WTC11 (cell line): ENCODE results near the gene POLG. TPM values are rescaled to one million over a fixed set of nuclear protein-coding genes. Genes with fewer than 3 reads are reported as not detected.

ENCODE experiments used
- ATAC-seq: fragments of 200-7000 bp; cut with Tn5 transposase; 2 replicates; pipeline ENCODE4 v1.10.0; 2021; ENCODE audit warnings: mild to moderate bottlenecking, moderate library complexity
- CTCF ChIA-PET: fragments of 300-600 bp; sonication (Branson Sonifier 250); formaldehyde crosslinking; loops from one replicate; lab custom pipeline; 2021; ENCODE audit warnings: antibody characterized with exemption; lab: Charles Lee
- POLR2A ChIA-PET: fragments of 350-600 bp; sonication (Branson Sonifier 250); formaldehyde crosslinking; loops from one replicate; lab custom pipeline; 2021; ENCODE audit warnings: antibody characterized with exemption; lab: Charles Lee
- DNase-seq: peaks from one replicate; pipeline ENCODE4 v3.0.0; 2021; ENCODE audit warnings: low spot score
- H3K27ac Mint-ChIP-seq: 2 replicates; pipeline ENCODE4 v1.8.0; 2021; ENCODE audit warnings: mixed read lengths
- H3K27me3 Mint-ChIP-seq: 2 replicates; pipeline ENCODE4 v1.8.0; 2021; ENCODE audit warnings: low read depth, mild to moderate bottlenecking, moderate library complexity, mixed read lengths
- H3K36me3 Mint-ChIP-seq: 2 replicates; pipeline ENCODE4 v1.8.0; 2021; ENCODE audit warnings: mixed read lengths
- H3K4me1 Mint-ChIP-seq: 2 replicates; pipeline ENCODE4 v1.8.0; 2022; ENCODE audit warnings: mixed read lengths
- H3K4me3 Mint-ChIP-seq: 2 replicates; pipeline ENCODE4 v1.8.0; 2021; ENCODE audit warnings: mild to moderate bottlenecking, moderate library complexity, mixed read lengths
- H3K9me3 Mint-ChIP-seq: 2 replicates; pipeline ENCODE4 v1.8.0; 2021; ENCODE audit warnings: mixed read lengths
- AFF4 ChIP-seq: sonication (generic); formaldehyde crosslinking; IDR thresholded peaks from 2 replicates; pipeline ENCODE4 v1.8.1; 2023; ENCODE audit warnings: mild to moderate bottlenecking, missing genetic modification reagents, borderline replicate concordance
- CREB1 ChIP-seq: sonication (generic); formaldehyde crosslinking; IDR thresholded peaks from 2 replicates; pipeline ENCODE4 v1.8.0; 2023; ENCODE audit warnings: mild to moderate bottlenecking, missing genetic modification reagents
- HMGA2 ChIP-seq: fragments of 250-450 bp; sonication (Bioruptor Pico); IDR thresholded peaks from 2 replicates; pipeline ENCODE4 v1.4.0; 2021; ENCODE audit warnings: mild to moderate bottlenecking, moderate library complexity
- MXD4 ChIP-seq: fragments of 250-450 bp; sonication (Bioruptor Pico); IDR thresholded peaks from 2 replicates; pipeline ENCODE4 v1.8.0; 2021; ENCODE audit warnings: mild to moderate bottlenecking, moderate library complexity, borderline replicate concordance
- SOX15 ChIP-seq: fragments of 250-450 bp; sonication (Bioruptor Pico); IDR thresholded peaks from 2 replicates; pipeline ENCODE4 v1.9.0; 2021; ENCODE audit warnings: mild to moderate bottlenecking
- ZNF219 ChIP-seq: sonication (generic); formaldehyde crosslinking; IDR thresholded peaks from 2 replicates; pipeline ENCODE4 v1.8.0; 2023; ENCODE audit warnings: missing genetic modification reagents, mild to moderate bottlenecking, borderline replicate concordance
- ZNF416 ChIP-seq: fragments of 250-450 bp; sonication (Bioruptor Pico); IDR thresholded peaks from 2 replicates; pipeline ENCODE4 v1.9.0; 2021; ENCODE audit warnings: mild to moderate bottlenecking, inconsistent platforms
- ZNF425 ChIP-seq: fragments of 250-450 bp; sonication (Bioruptor Pico); conservative IDR thresholded peaks from 2 replicates; pipeline ENCODE4 v1.9.0; 2021; ENCODE audit warnings: mild to moderate bottlenecking
- ZSCAN18 ChIP-seq: fragments of 250-450 bp; sonication (Bioruptor Pico); IDR thresholded peaks from 2 replicates; pipeline ENCODE4 v2.1.2; 2022; ENCODE audit warnings: mild to moderate bottlenecking, moderate library complexity
- total RNA-seq: library from RNA; stranded (reverse); gene quantifications from 3 replicates; pipeline ENCODE4 v1.2.3, GENCODE V29; 2021
- TF ChIP-seq, protein P1 (sequence below): sonication (generic); formaldehyde crosslinking; IDR thresholded peaks from 2 replicates; pipeline ENCODE4 v1.8.0; 2022; ENCODE audit warnings: mild to moderate bottlenecking, missing genetic modification reagents
- TF ChIP-seq, protein P2 (sequence below): sonication (generic); formaldehyde crosslinking; IDR thresholded peaks from 2 replicates; pipeline ENCODE4 v1.8.1; 2023; ENCODE audit warnings: mild to moderate bottlenecking, missing genetic modification reagents, moderate library complexity
- TF ChIP-seq, protein P3 (sequence below): sonication (generic); formaldehyde crosslinking; IDR thresholded peaks from 2 replicates; pipeline ENCODE4 v1.8.1; 2022; ENCODE audit warnings: mild to moderate bottlenecking, missing genetic modification reagents, moderate library complexity, borderline replicate concordance
- TF ChIP-seq, protein P4 (sequence below): sonication (generic); formaldehyde crosslinking; IDR thresholded peaks from 2 replicates; pipeline ENCODE4 v1.8.1; 2022; ENCODE audit warnings: mild to moderate bottlenecking, moderate library complexity, missing genetic modification reagents

The POLG gene
- total RNA-seq, 1 experiment from 2014 or later, result 76.2 TPM

GRCh38 chr15:89377024-89377841 is 42.6 kb upstream of the POLG start:
- TF ChIP-seq, protein P1, sequence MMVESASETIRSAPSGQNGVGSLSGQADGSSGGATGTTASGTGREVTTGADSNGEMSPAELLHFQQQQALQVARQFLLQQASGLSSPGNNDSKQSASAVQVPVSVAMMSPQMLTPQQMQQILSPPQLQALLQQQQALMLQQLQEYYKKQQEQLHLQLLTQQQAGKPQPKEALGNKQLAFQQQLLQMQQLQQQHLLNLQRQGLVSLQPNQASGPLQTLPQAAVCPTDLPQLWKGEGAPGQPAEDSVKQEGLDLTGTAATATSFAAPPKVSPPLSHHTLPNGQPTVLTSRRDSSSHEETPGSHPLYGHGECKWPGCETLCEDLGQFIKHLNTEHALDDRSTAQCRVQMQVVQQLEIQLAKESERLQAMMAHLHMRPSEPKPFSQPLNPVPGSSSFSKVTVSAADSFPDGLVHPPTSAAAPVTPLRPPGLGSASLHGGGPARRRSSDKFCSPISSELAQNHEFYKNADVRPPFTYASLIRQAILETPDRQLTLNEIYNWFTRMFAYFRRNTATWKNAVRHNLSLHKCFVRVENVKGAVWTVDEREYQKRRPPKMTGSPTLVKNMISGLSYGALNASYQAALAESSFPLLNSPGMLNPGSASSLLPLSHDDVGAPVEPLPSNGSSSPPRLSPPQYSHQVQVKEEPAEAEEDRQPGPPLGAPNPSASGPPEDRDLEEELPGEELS (CRISPR knock-in tag), result no peak
- TF ChIP-seq, protein P2, sequence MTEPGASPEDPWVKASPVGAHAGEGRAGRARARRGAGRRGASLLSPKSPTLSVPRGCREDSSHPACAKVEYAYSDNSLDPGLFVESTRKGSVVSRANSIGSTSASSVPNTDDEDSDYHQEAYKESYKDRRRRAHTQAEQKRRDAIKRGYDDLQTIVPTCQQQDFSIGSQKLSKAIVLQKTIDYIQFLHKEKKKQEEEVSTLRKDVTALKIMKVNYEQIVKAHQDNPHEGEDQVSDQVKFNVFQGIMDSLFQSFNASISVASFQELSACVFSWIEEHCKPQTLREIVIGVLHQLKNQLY (CRISPR knock-in tag), result no peak
- TF ChIP-seq, protein P3, sequence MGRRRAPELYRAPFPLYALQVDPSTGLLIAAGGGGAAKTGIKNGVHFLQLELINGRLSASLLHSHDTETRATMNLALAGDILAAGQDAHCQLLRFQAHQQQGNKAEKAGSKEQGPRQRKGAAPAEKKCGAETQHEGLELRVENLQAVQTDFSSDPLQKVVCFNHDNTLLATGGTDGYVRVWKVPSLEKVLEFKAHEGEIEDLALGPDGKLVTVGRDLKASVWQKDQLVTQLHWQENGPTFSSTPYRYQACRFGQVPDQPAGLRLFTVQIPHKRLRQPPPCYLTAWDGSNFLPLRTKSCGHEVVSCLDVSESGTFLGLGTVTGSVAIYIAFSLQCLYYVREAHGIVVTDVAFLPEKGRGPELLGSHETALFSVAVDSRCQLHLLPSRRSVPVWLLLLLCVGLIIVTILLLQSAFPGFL (CRISPR knock-in tag), result no peak
- TF ChIP-seq MXD4 (no peak), HMGA2 (no peak), CREB1 (CRISPR knock-in tag) (no peak), ZSCAN18 (CRISPR knock-in tag) (no peak), AFF4 (CRISPR knock-in tag) (no peak), ZNF219 (no peak)
- TF ChIP-seq, protein P4, sequence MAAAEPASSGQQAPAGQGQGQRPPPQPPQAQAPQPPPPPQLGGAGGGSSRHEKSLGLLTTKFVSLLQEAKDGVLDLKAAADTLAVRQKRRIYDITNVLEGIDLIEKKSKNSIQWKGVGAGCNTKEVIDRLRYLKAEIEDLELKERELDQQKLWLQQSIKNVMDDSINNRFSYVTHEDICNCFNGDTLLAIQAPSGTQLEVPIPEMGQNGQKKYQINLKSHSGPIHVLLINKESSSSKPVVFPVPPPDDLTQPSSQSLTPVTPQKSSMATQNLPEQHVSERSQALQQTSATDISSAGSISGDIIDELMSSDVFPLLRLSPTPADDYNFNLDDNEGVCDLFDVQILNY, result no peak
- no peaks in the 10 kb centered on the region for H3K36me3 Mint-ChIP-seq
- DNase-seq (no peak), ATAC-seq (no peak)
- H3K27me3 Mint-ChIP-seq, result peaks cover 100% of the 10 kb centered on the region
- no peaks in the 10 kb centered on the region for H3K9me3 Mint-ChIP-seq
- no peak overlapping the region for H3K27ac Mint-ChIP-seq
- peak overlapping the region; percentile 62; the same call in 1 of the 2 replicates for H3K4me3 Mint-ChIP-seq
- H3K4me1 Mint-ChIP-seq, result peaks cover 41% of the 10 kb centered on the region
- ChIA-PET CTCF (interaction anchor here (0.7 to 6.4 kb wide), 6 partner anchors 14 to 115 kb away, joined by 3 to 133 read pairs (median 10); no protein-coding TSS in a partner anchor), POLR2A (interaction anchor here (0.7 to 1.2 kb wide), 2 partner anchors 17 to 42 kb away, joined by 3 to 4 read pairs; no protein-coding TSS in a partner anchor)

DNA sequence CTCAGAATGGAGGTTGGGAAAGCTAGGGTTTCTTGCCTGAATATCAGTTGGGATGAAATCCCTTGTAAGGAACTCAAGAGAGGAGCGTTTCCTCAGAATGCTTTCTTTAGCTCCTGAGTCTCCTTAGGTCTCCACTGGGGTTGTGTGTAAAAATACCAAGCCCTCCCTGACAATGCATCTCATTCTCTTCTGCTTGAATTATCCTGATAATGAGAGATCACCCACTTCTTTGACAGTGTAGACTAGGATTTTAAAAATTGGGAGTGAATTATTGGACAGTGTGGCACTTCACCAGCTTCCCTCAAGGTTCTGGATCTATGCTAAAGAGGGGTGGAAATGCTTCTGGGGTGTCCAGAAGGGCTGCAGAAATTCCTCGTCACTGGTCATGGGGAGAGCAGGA is 41.8 kb upstream of the POLG start:
- CTCF ChIA-PET, result interaction anchor here (1.3 to 6.4 kb wide), 4 partner anchors 14 to 54 kb away, joined by 4 to 133 read pairs (median 26); no protein-coding TSS in a partner anchor
- no peak overlapping the region for H3K4me3 Mint-ChIP-seq
- no peaks in the 10 kb centered on the region for H3K36me3 Mint-ChIP-seq
- no peak for DNase-seq
- no peak overlapping the region for H3K27ac Mint-ChIP-seq
- peaks cover 42% of the 10 kb centered on the region for H3K4me1 Mint-ChIP-seq
- POLR2A ChIA-PET, result no interaction called here
- no peaks in the 10 kb centered on the region for H3K9me3 Mint-ChIP-seq
- ATAC-seq, result no peak
- peaks cover 99% of the 10 kb centered on the region for H3K27me3 Mint-ChIP-seq
- TF ChIP-seq SOX15 (no peak), ZNF416 (CRISPR knock-in tag) (no peak), AFF4 (CRISPR knock-in tag) (no peak), ZNF425 (CRISPR knock-in tag) (no peak)
